H1 (cell line): ENCODE measurements around the gene NFIA. TPM values are rescaled to one million over a fixed set of nuclear protein-coding genes. Genes with fewer than 3 reads are reported as not detected.

Source experiments
- CTCF ChIA-PET: fragments of 300-600 bp; sonication (Branson Sonifier 250); formaldehyde crosslinking; loops from one replicate; lab custom pipeline; 2021; ENCODE audit not compliant: partially characterized antibody; lab: Charles Lee
- POLR2A ChIA-PET: fragments of 300-600 bp; sonication (Branson Sonifier 250); formaldehyde crosslinking; loops from one replicate; lab custom pipeline; 2021; ENCODE audit warnings: inconsistent platforms; ENCODE audit not compliant: partially characterized antibody; lab: Charles Lee
- DNase-seq, 2 experiments: peaks; one replicate each; pipeline versions ENCODE4 v3.0.0 to v3.0.0-alpha.2; 2010 to 2022; ENCODE audit warnings: low spot score in 2 of 2, low read depth in 1 of 2, mixed read lengths in 1 of 2
- FAIRE-seq: peaks from 2 replicates; lab custom pipeline; 2011; peaks lifted over from hg19 to GRCh38; lab: Jason Lieb, UNC
- H2AFZ ChIP-seq: 2 replicates; pipeline ENCODE4 v1.8.1; 2012; ENCODE audit warnings: low read length, inconsistent platforms
- H2AK5ac ChIP-seq: 2 replicates; pipeline ENCODE4 v1.6.1; 2013; ENCODE audit warnings: low read depth, low read length
- H2BK120ac ChIP-seq: replicated peaks from 2 replicates; pipeline ENCODE3; 2013; ENCODE audit warnings: low read depth, low read length, inconsistent platforms
- H2BK12ac ChIP-seq: 2 replicates; pipeline ENCODE4 v1.6.1; 2013; ENCODE audit warnings: low read depth, low read length
- H2BK15ac ChIP-seq: 2 replicates; pipeline ENCODE4 v1.6.1; 2013; ENCODE audit warnings: low read length
- H2BK20ac ChIP-seq: 2 replicates; pipeline ENCODE4 v1.6.1; 2013; ENCODE audit warnings: low read length
- H2BK5ac ChIP-seq: 2 replicates; pipeline ENCODE4 v1.6.1; 2013; ENCODE audit warnings: low read depth, low read length
- H3K14ac ChIP-seq: 2 replicates; pipeline ENCODE4 v1.6.1; 2013; ENCODE audit warnings: inconsistent platforms; ENCODE audit not compliant: insufficient read length
- H3K18ac ChIP-seq: 2 replicates; pipeline ENCODE4 v1.6.1; 2013; ENCODE audit warnings: low read length; ENCODE audit errors: extremely low read depth
- H3K23ac ChIP-seq: 2 replicates; pipeline ENCODE4 v1.6.1; 2013; ENCODE audit warnings: inconsistent platforms; ENCODE audit not compliant: insufficient read length
- H3K23me2 ChIP-seq: 2 replicates; pipeline ENCODE4 v1.6.1; 2013; ENCODE audit warnings: low read depth, low read length
- H3K27ac ChIP-seq: 2 replicates; pipeline ENCODE4 v1.6.1; 2011; ENCODE audit warnings: low read depth, low read length, inconsistent platforms
- H3K27me3 ChIP-seq, 4 experiments: replicated peaks in 1 of 4; 1 replicate in 1 of 4; 2 replicates in 3 of 4; pipeline versions ENCODE4 v1.6.1 to v1.8.1; 2011 to 2013; ENCODE audit warnings: low read length in 3 of 4, mild to moderate bottlenecking in 3 of 4, inconsistent platforms in 2 of 4, mixed read lengths in 2 of 4, moderate library complexity in 1 of 4; ENCODE audit not compliant: control insufficient read depth in 3 of 4, insufficient read depth in 3 of 4; ENCODE audit errors: extremely low read depth in 1 of 4
- H3K36me3 ChIP-seq, 4 experiments: 2 replicates each; pipeline versions ENCODE4 v1.6.1 to v1.8.1; 2011 to 2013; ENCODE audit warnings: mild to moderate bottlenecking in 4 of 4, low read length in 3 of 4, moderate library complexity in 2 of 4, control low read depth in 1 of 4, inconsistent platforms in 1 of 4; ENCODE audit not compliant: insufficient read depth in 4 of 4, control insufficient read depth in 2 of 4
- H3K4ac ChIP-seq: replicated peaks from 2 replicates; pipeline ENCODE3; 2013; ENCODE audit warnings: low read length, low read depth, mixed read lengths, inconsistent platforms; ENCODE audit not compliant: insufficient read length
- H3K4me1 ChIP-seq, 4 experiments: replicated peaks in 1 of 4; 1 replicate in 1 of 4; 2 replicates in 3 of 4; pipeline versions ENCODE4 v1.6.1 to v1.8.1; 2011 to 2013; ENCODE audit warnings: low read length in 3 of 4, inconsistent platforms in 2 of 4, mixed read lengths in 1 of 4; ENCODE audit not compliant: insufficient read depth in 4 of 4, control insufficient read depth in 3 of 4
- H3K4me2 ChIP-seq, 2 experiments: 2 replicates each; pipeline versions ENCODE4 v1.6.1 to v1.8.1; 2011 to 2013; ENCODE audit warnings: low read depth in 2 of 2, low read length in 2 of 2, control low read depth in 1 of 2, inconsistent platforms in 1 of 2, mild to moderate bottlenecking in 1 of 2; ENCODE audit not compliant: insufficient read depth in 1 of 2
- H3K4me3 ChIP-seq, 4 experiments: fragments of 200-600, 300-600 bp in 1 of 4; sonication (generic), shearing (Covaris generic), sonication (Bioruptor Twin) in 1 of 4; 2 replicates each; pipeline versions ENCODE4 v1.5.1 to v1.8.1; 2011 to 2016; ENCODE audit warnings: low read length in 4 of 4, low read depth in 3 of 4, control low read depth in 2 of 4, inconsistent platforms in 2 of 4, mild to moderate bottlenecking in 2 of 4, mixed read lengths in 1 of 4, moderate library complexity in 1 of 4; ENCODE audit not compliant: insufficient read depth in 2 of 4; ENCODE audit errors: extremely low read depth in 1 of 4
- H3K56ac ChIP-seq: replicated peaks from 2 replicates; pipeline ENCODE3; 2013; ENCODE audit warnings: low read depth, mild to moderate bottlenecking, mixed read lengths, low read length, inconsistent platforms; ENCODE audit not compliant: insufficient read length
- H3K79me1 ChIP-seq: 2 replicates; pipeline ENCODE4 v1.6.1; 2013; ENCODE audit warnings: low read depth, low read length, control low read depth
- H3K79me2 ChIP-seq, 2 experiments: 2 replicates each; pipeline versions ENCODE4 v1.6.1 to v1.8.1; 2012 to 2013; ENCODE audit warnings: low read length in 2 of 2, mild to moderate bottlenecking in 2 of 2, inconsistent platforms in 1 of 2; ENCODE audit not compliant: insufficient read depth in 2 of 2, control insufficient read depth in 1 of 2
- H3K9ac ChIP-seq, 4 experiments: replicated peaks in 1 of 4; 1 replicate in 1 of 4; 2 replicates in 3 of 4; pipeline versions ENCODE4 v1.6.1 to v1.8.1; 2011 to 2013; ENCODE audit warnings: low read depth in 3 of 4, low read length in 3 of 4, control low read depth in 2 of 4, mild to moderate bottlenecking in 2 of 4, moderate library complexity in 2 of 4, inconsistent platforms in 1 of 4; ENCODE audit errors: extremely low read depth in 1 of 4
- H3K9me3 ChIP-seq, 2 experiments: 2 replicates each; pipeline versions ENCODE4 v1.6.1 to v1.8.1; 2012 to 2013; ENCODE audit warnings: mild to moderate bottlenecking in 2 of 2, moderate library complexity in 2 of 2, control low read depth in 1 of 2, inconsistent platforms in 1 of 2, low read depth in 1 of 2, low read length in 1 of 2, mixed read lengths in 1 of 2; ENCODE audit not compliant: insufficient read depth in 2 of 2
- H4K20me1 ChIP-seq, 2 experiments: replicated peaks in 1 of 2; 2 replicates each; pipeline versions ENCODE3 to v1.8.1; 2011 to 2013; ENCODE audit warnings: inconsistent platforms in 2 of 2, low read length in 2 of 2, mild to moderate bottlenecking in 1 of 2; ENCODE audit not compliant: insufficient read depth in 2 of 2, control insufficient read depth in 1 of 2
- H4K5ac ChIP-seq: 2 replicates; pipeline ENCODE4 v1.6.1; 2013; ENCODE audit warnings: low read length, low read depth, mixed read lengths, inconsistent platforms; ENCODE audit not compliant: insufficient read length
- H4K8ac ChIP-seq: 2 replicates; pipeline ENCODE4 v1.8.0; 2013; ENCODE audit warnings: mild to moderate bottlenecking, moderate library complexity, low read length, inconsistent platforms; ENCODE audit not compliant: insufficient read depth; ENCODE audit errors: extremely low read depth
- H4K91ac ChIP-seq: replicated peaks from 2 replicates; pipeline ENCODE3; 2013; ENCODE audit warnings: low read length, mixed read lengths, inconsistent platforms; ENCODE audit not compliant: insufficient read length
- ASH2L ChIP-seq: fragments of 200-600, 300-600 bp; sonication (generic); IDR thresholded peaks from one replicate; pipeline ENCODE4 v1.7.1; 2017; ENCODE audit warnings: low read length
- ATF3 ChIP-seq: IDR thresholded peaks from 2 replicates; pipeline ENCODE4 v1.6.1; 2011; ENCODE audit warnings: low read depth, mild to moderate bottlenecking, low read length; ENCODE audit not compliant: insufficient read depth
- E2F6 ChIP-seq: IDR thresholded peaks from 2 replicates; pipeline ENCODE4 v1.6.1; 2012; ENCODE audit warnings: inconsistent platforms
- HDAC2 ChIP-seq, 2 experiments: fragments of 300-600 bp in 1 of 2; sonication (generic) in 1 of 2; IDR thresholded peaks; 2 replicates each; pipeline ENCODE4 v1.6.1; 2011 to 2012; ENCODE audit warnings: low read depth in 2 of 2, low read length in 2 of 2, mild to moderate bottlenecking in 2 of 2, moderate library complexity in 2 of 2, borderline replicate concordance in 1 of 2, inconsistent platforms in 1 of 2
- HDAC6 ChIP-seq: IDR thresholded peaks from one replicate; pipeline ENCODE4 v1.7.1; 2012; ENCODE audit warnings: low read depth, mild to moderate bottlenecking, inconsistent platforms, low read length, moderate library complexity
- NRF1 ChIP-seq: IDR thresholded peaks from 2 replicates; pipeline ENCODE4 v1.6.1; 2011; ENCODE audit warnings: mild to moderate bottlenecking, low read depth, low read length, improper control_type of control experiment
- POLR2AphosphoS5 ChIP-seq: IDR thresholded peaks from 2 replicates; pipeline ENCODE4 v1.6.1; 2011; ENCODE audit warnings: low read depth, low read length
- RFX5 ChIP-seq: IDR thresholded peaks from 2 replicates; pipeline ENCODE4 v1.6.1; 2011; ENCODE audit warnings: low read depth, low read length, improper control_type of control experiment, borderline replicate concordance
- RXRA ChIP-seq: IDR thresholded peaks from 2 replicates; pipeline ENCODE4 v1.6.1; 2011; ENCODE audit warnings: low read depth, mild to moderate bottlenecking, low read length, moderate library complexity; ENCODE audit not compliant: insufficient read depth
- TAF1 ChIP-seq: IDR thresholded peaks from 2 replicates; pipeline ENCODE4 v1.6.1; 2011; ENCODE audit warnings: mild to moderate bottlenecking, low read depth, low read length
- WGBS, 2 experiments: shearing (Covaris generic) in 1 of 2; methylation state at CpG; one replicate each; pipeline versions ENCODE4 v1.1.6 to v1.1.7; 2013 to 2015; ENCODE audit warnings: low lambda C conversion rate in 2 of 2, mixed read lengths in 2 of 2, inconsistent platforms in 1 of 2, low coverage in 1 of 2, missing lambda C conversion rate in 1 of 2; ENCODE audit not compliant: insufficient replicate concordance in 2 of 2, insufficient coverage in 1 of 2, insufficient read length in 1 of 2; ENCODE audit errors: extremely low coverage in 1 of 2, missing lambda C conversion rate in 1 of 2; 5-methylcytosine and 5-hydroxymethylcytosine counted together
- polyA plus RNA-seq, 7 experiments: library from polyadenylated mRNA; depleted of rRNA in 3 of 7; stranded (reverse) in 5 of 7; unstranded in 2 of 7; fragments of >200 nt in 5 of 7; fragments of 200-250 nt in 2 of 7; gene quantifications; 1 replicate in 5 of 7; 2 replicates in 1 of 7; 4 replicates in 1 of 7; pipeline versions ENCODE4 v1.2.1 to v1.2.3, GENCODE V29; 2011 to 2013; ENCODE audit warnings: missing spikeins in 2 of 7, mixed read lengths in 2 of 7
- total RNA-seq: library from RNA; stranded (reverse); fragmentation: NEBNext Ultra II Directional; extraction: Animal tissue kit (Norgen Biotek cat#: 25700); gene quantifications from 2 replicates; pipeline ENCODE4 v1.2.1, GENCODE V29; 2021

The NFIA gene
- total and polyA plus RNA-seq, 2 of the 8 experiments (the other 6 are each of a cell fraction or from before 2014, with no cell fraction given) = 1.8 to 2.3 TPM

- Histone ChIP-seq H3K36me3 (no peaks in the 10 kb centered on the region), H3K4me1 (peaks cover 0 to 10% (median 5%) of the 10 kb centered on the region in 4 experiments; a peak in 5 of 7 replicates), H3K4ac (no peak overlapping the region), H4K91ac (no peak overlapping the region), H2BK12ac (no peak overlapping the region), H3K79me2 (no peaks in the 10 kb centered on the region), H3K9me3 (no peaks in the 10 kb centered on the region), H4K20me1 (no peaks in the 10 kb centered on the region), H3K14ac (no peak overlapping the region), H3K27me3 (no peaks in the 10 kb centered on the region), H3K56ac (no peak overlapping the region), H4K8ac (no peak overlapping the region), H2BK120ac (no peak overlapping the region), H3K9ac (no peak overlapping the region), H2BK20ac (no peak overlapping the region), H3K23me2 (no peaks in the 10 kb centered on the region), H3K4me3 (no peak overlapping the region), H3K23ac (no peak overlapping the region), H2AK5ac (no peak overlapping the region), H3K18ac (no peak overlapping the region), H2AFZ (no peak overlapping the region), H4K5ac (no peak overlapping the region), H2BK5ac (no peak overlapping the region), H3K79me1 (no peaks in the 10 kb centered on the region), H3K27ac (no peak overlapping the region), H3K4me2 (no peak overlapping the region), H2BK15ac (no peak overlapping the region)
- TF ChIP-seq RXRA (no peak), HDAC2 (IDR thresholded peaks at IDR 0.05; ENCODE audit: borderline replicate concordance in 1 of 2, low read depth in 2 of 2, low read length in 2 of 2) (no peak), ASH2L (no peak), ATF3 (no peak), RFX5 (no peak), NRF1 (no peak), HDAC6 (no peak), POLR2AphosphoS5 (no peak), TAF1 (no peak), E2F6 (no peak)
- 91% methylated on average over 5 of the region's 5 CpGs; no CpG with 5 or more reads in 1 of the 2 experiments for WGBS, 2 experiments
- ChIA-PET POLR2A (no interaction called here), CTCF (interaction anchor here (0.6 to 1.3 kb wide), 2 partner anchors 19 to 360 kb away, joined by 3 to 4 read pairs; no protein-coding TSS in a partner anchor)
- FAIRE-seq (no peak), DNase-seq (no peak)
These were observed 198.1 kb downstream of the NFIA start for GRCh38 chr1:61280452-61280851.
